ENCODE measurements around the gene FGGY. TPM values are rescaled to one million over a fixed set of nuclear protein-coding genes. Genes with fewer than 3 reads are reported as not detected.
"Not testable (repeated sequence)": the region's sequence is repeated elsewhere in the genome, so short reads cannot be mapped to it uniquely, and the experiment has no call there.

FGGY gene
- total and polyA plus RNA-seq, 2 donors (not counting 3 experiments of a cell fraction or from before 2014, with no cell fraction given), result 5.6 to 6.4 TPM

GRCh38 chr1:59352065-59352464, 55.2 kb downstream of the FGGY start:
- TF ChIP-seq POLR2A (IDR thresholded peaks at IDR 0.05; ENCODE audit: low read depth, low read length), result no peak
- Histone ChIP-seq H3K9ac (replicated peaks; ENCODE audit: extremely low read depth, insufficient read depth, low read length) (no peak overlapping the region), H3K79me2 (ENCODE audit: control insufficient read depth, insufficient read depth, low read length) (no peaks in the 10 kb centered on the region), H2AFZ (ENCODE audit: low read depth, low read length) (no peak overlapping the region), H3K9me3 (replicated peaks; ENCODE audit: control insufficient read depth, insufficient read depth, low read length) (no peaks in the 10 kb centered on the region), H4K20me1 (replicated peaks; ENCODE audit: control insufficient read depth, extremely low read depth, insufficient read depth, low read length) (no peaks in the 10 kb centered on the region), H3K4me2 (ENCODE audit: insufficient read depth, low read length) (no peak overlapping the region), H3K4me1 (ENCODE audit: control insufficient read depth, extremely low read depth, insufficient read depth, low read length) (no peaks in the 10 kb centered on the region), H3K27me3 (ENCODE audit: control insufficient read depth in 2 of 2, insufficient read depth in 2 of 2, low read length in 2 of 2) (no peaks in the 10 kb centered on the region), H3K27ac (ENCODE audit: insufficient read depth, low read depth, low read length) (no peak overlapping the region), H3K4me3 (replicated peaks in 1 of 3; ENCODE audit: insufficient read depth in 1 of 3, low read depth in 1 of 3, low read length in 3 of 3) (no peak overlapping the region), H3K9me1 (replicated peaks; ENCODE audit: control insufficient read depth, extremely low read depth, insufficient read depth, low read length) (no peaks in the 10 kb centered on the region), H3K36me3 (ENCODE audit: control insufficient read depth in 2 of 2, extremely low read depth in 1 of 2, insufficient read depth in 2 of 2, low read length in 2 of 2) (no peaks in the 10 kb centered on the region)
- intact Hi-C loops (cut with micrococcal nuclease) (no loop called here), dilution Hi-C loops (cut with MboI; ENCODE audit: extremely low pct_ligation_motif_present, low sequenced_read_pairs) (no loop called here)
- CTCF ChIA-PET, result no interaction called here
- DNase-seq (ENCODE audit: low read depth, low spot score) (no peak), FAIRE-seq (no peak)
- no TSS peak for BruUV-seq (replicated peaks)
- POLR2A ChIA-PET, result no interaction called here

- TF ChIP-seq JUN (IDR thresholded peaks at IDR 0.05; ENCODE audit: borderline replicate concordance, insufficient read depth, insufficient read length, low read depth) (no peak), FOS (IDR thresholded peaks at IDR 0.05; ENCODE audit: borderline replicate concordance, insufficient read depth, low read length) (no peak), GATA2 (IDR thresholded peaks at IDR 0.05; ENCODE audit: insufficient read depth, insufficient read length, low read depth, low read length) (no peak), EZH2 (IDR thresholded peaks at IDR 0.05; ENCODE audit: borderline replicate concordance, low read depth, low read length, severe bottlenecking) (no peak), POLR2AphosphoS5 (IDR thresholded peaks at IDR 0.05; ENCODE audit: insufficient read depth, low read depth, low read length) (no peak), MAX (IDR thresholded peaks at IDR 0.05; ENCODE audit: insufficient read depth, insufficient read length) (no peak), POLR2A (IDR thresholded peaks at IDR 0.05; ENCODE audit: low read depth, low read length) (no peak), MYC (IDR thresholded peaks at IDR 0.05; ENCODE audit: low read depth, low read length) (no peak), CTCF (IDR thresholded peaks at IDR 0.05; ENCODE audit: extremely low read depth in 1 of 2, insufficient read depth in 1 of 2, low read depth in 1 of 2, low read length in 2 of 2) (no peak)
- Histone ChIP-seq H3K9ac (replicated peaks; ENCODE audit: extremely low read depth, insufficient read depth, low read length) (no peak overlapping the region), H3K9me1 (replicated peaks; ENCODE audit: control insufficient read depth, extremely low read depth, insufficient read depth, low read length) (no peaks in the 10 kb centered on the region), H3K4me3 (replicated peaks in 1 of 3; ENCODE audit: insufficient read depth in 1 of 3, low read depth in 1 of 3, low read length in 3 of 3) (no peak overlapping the region), H3K9me3 (replicated peaks; ENCODE audit: control insufficient read depth, insufficient read depth, low read length) (no peaks in the 10 kb centered on the region), H3K27ac (ENCODE audit: insufficient read depth, low read depth, low read length) (no peak overlapping the region), H3K4me2 (ENCODE audit: insufficient read depth, low read length) (no peak overlapping the region), H2AFZ (ENCODE audit: low read depth, low read length) (no peak overlapping the region), H4K20me1 (replicated peaks; ENCODE audit: control insufficient read depth, extremely low read depth, insufficient read depth, low read length) (no peaks in the 10 kb centered on the region), H3K4me1 (ENCODE audit: control insufficient read depth, extremely low read depth, insufficient read depth, low read length) (no peaks in the 10 kb centered on the region), H3K27me3 (ENCODE audit: control insufficient read depth in 2 of 2, insufficient read depth in 2 of 2, low read length in 2 of 2) (no peaks in the 10 kb centered on the region), H3K79me2 (ENCODE audit: control insufficient read depth, insufficient read depth, low read length) (no peaks in the 10 kb centered on the region), H3K36me3 (ENCODE audit: control insufficient read depth in 2 of 2, extremely low read depth in 1 of 2, insufficient read depth in 2 of 2, low read length in 2 of 2) (no peaks in the 10 kb centered on the region)
- ChIA-PET POLR2A (no interaction called here), CTCF (interaction anchor here (0.9 kb wide), 1 partner anchor 10 kb away, joined by 3 read pairs; no protein-coding TSS in a partner anchor)
- intact Hi-C loops (cut with micrococcal nuclease) (no loop called here), dilution Hi-C loops (cut with MboI; ENCODE audit: extremely low pct_ligation_motif_present, low sequenced_read_pairs) (no loop called here)
- DNase-seq (ENCODE audit: low read depth, low spot score) (no peak), FAIRE-seq (no peak)
- no TSS peak for BruUV-seq (replicated peaks)
These were observed 56.6 kb downstream of the FGGY start for GRCh38 chr1:59353453-59353852.

GRCh38 chr1:59354239-59354638, 57.3 kb downstream of the FGGY start:
- DNase-seq (ENCODE audit: low read depth, low spot score); H3K9ac ChIP-seq (replicated peaks; ENCODE audit: extremely low read depth, insufficient read depth, low read length); H3K9me1 ChIP-seq (replicated peaks; ENCODE audit: control insufficient read depth, extremely low read depth, insufficient read depth, low read length); POLR2A ChIA-PET; H3K79me2 ChIP-seq (ENCODE audit: control insufficient read depth, insufficient read depth, low read length); FAIRE-seq; H2AFZ ChIP-seq (ENCODE audit: low read depth, low read length); H3K27me3 ChIP-seq (ENCODE audit: control insufficient read depth in 2 of 2, insufficient read depth in 2 of 2, low read length in 2 of 2); H3K27ac ChIP-seq (ENCODE audit: insufficient read depth, low read depth, low read length); H3K9me3 ChIP-seq (replicated peaks; ENCODE audit: control insufficient read depth, insufficient read depth, low read length); BruUV-seq (replicated peaks); intact Hi-C loops (cut with micrococcal nuclease); H3K36me3 ChIP-seq (ENCODE audit: control insufficient read depth in 2 of 2, extremely low read depth in 1 of 2, insufficient read depth in 2 of 2, low read length in 2 of 2); dilution Hi-C loops (cut with MboI; ENCODE audit: extremely low pct_ligation_motif_present, low sequenced_read_pairs); H3K4me2 ChIP-seq (ENCODE audit: insufficient read depth, low read length); H3K4me3 ChIP-seq (replicated peaks in 1 of 3; ENCODE audit: insufficient read depth in 1 of 3, low read depth in 1 of 3, low read length in 3 of 3); H3K4me1 ChIP-seq (ENCODE audit: control insufficient read depth, extremely low read depth, insufficient read depth, low read length); H4K20me1 ChIP-seq (replicated peaks; ENCODE audit: control insufficient read depth, extremely low read depth, insufficient read depth, low read length): not testable (repeated sequence)
- CTCF ChIA-PET, result interaction anchor here (0.9 kb wide), 1 partner anchor 10 kb away, joined by 3 read pairs; no protein-coding TSS in a partner anchor

Measured in endothelial cell of umbilical vein (primary cell).